K562 treated with DMSO at 1 percent for 4 hours (cell line): ENCODE data around the gene NUSAP1. TPM values are rescaled to one million over a fixed set of nuclear protein-coding genes. Genes with fewer than 3 reads are reported as not detected.

Source experiments
- total RNA-seq: library from RNA; unstranded; fragments of 300-600 nt; gene quantifications from 2 replicates; pipeline ENCODE4 v1.2.3, GENCODE V29; 2022; ENCODE audit not compliant: insufficient read depth

The NUSAP1 gene, protein sequence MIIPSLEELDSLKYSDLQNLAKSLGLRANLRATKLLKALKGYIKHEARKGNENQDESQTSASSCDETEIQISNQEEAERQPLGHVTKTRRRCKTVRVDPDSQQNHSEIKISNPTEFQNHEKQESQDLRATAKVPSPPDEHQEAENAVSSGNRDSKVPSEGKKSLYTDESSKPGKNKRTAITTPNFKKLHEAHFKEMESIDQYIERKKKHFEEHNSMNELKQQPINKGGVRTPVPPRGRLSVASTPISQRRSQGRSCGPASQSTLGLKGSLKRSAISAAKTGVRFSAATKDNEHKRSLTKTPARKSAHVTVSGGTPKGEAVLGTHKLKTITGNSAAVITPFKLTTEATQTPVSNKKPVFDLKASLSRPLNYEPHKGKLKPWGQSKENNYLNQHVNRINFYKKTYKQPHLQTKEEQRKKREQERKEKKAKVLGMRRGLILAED
- total RNA-seq, result 104 and 108 TPM in 2 replicates

DNA sequence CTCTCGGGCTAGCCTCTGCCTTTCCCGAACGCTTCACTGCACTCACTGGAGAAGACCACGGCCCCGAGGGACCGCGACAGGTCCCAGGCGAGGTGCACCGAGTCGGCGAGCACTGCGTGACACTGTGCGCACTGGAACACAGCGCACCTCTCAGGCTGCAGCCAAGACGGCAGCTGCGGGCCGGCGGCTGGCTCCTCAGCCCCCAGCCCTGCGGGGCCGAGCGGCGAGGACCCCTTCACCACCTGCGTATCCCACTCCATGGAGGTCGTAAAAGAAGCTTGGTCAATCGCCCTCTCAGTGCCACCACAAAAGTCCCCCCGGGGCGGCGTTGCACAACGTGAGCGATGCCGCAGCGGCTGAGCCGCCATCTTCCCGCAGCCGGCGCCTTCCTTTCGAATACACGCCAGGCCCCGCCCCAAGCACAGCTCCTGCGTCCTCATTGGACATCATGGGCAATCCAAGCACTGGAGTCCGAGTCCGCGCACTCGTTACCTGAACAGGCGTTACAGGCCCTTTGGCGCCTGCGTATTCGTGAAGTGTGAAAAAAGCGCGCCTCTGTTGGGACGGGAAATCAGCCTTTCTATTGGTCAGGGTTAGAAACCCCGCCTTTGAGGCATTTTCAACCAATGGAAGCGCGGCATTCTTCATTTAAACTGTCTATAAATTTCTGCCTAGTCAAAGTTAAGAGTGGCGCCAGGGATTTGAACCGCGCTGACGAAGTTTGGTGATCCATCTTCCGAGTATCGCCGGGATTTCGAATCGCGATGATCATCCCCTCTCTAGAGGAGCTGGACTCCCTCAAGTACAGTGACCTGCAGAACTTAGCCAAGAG is at the start of gene NUSAP1, which contains the start of gene OIP5:
Gene NUSAP1, plus strand, starts transcription at position 688 of the 832 bp plus-strand sequence. Its CDS starts 77 bp downstream, at position 765.
Gene OIP5, minus strand, starts transcription at position 398 of the 832 bp plus-strand sequence. Its CDS starts 30 bp downstream, at position 368.

DNA sequence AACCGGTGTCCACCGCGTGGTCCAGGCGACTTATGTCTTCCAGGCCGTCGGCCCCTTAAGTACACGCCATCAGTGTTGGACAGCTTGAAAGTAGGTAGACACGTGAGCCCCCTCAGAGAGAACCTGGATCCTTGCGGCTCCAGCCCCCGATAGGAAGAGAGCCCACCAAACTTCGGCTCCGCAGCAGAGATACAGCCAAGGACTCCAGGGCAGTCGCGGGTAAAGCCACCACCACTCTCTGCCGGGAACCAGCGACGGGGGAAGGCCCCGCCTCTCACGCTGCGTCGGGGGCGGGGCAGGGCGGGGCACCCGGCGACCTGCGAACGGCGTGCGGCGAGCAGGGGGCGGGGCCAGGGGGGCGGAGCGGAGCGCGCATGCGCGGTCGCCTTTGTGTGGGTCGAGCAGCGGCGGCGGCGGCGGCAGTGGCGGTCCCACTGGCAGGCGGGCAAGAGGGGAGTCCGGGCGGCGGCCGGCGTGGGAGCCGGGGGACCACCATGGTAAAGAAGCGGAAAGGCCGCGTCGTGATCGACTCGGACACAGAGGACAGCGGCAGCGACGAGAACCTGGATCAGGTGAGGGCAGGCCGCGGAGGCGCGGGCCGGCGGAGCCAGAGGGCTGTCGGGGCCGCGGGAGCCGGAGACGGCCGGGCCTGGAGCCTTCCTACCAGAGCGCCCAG is 84.2 kb downstream of the NUSAP1 start, which contains the start of gene RTF1:
Gene RTF1, plus strand, starts transcription at position 354 of the 676 bp plus-strand sequence. Its CDS starts 21 bp downstream, at position 375.

Other genes starting within 250 kb of the NUSAP1 start
- 10.7 and 13.9 TPM in 2 replicates for gene INO80, start 216.6 kb upstream of the NUSAP1 start, total RNA-seq
- not detected in 2 replicates for gene EXD1, start 102.1 kb upstream of the NUSAP1 start, total RNA-seq
- gene CHP1, start 101.6 kb upstream of the NUSAP1 start, total RNA-seq, result 50.3 and 60.8 TPM in 2 replicates
- 47.0 and 51.2 TPM in 2 replicates for gene OIP5, start 290 bp upstream of the NUSAP1 start, total RNA-seq
- gene NDUFAF1, start 69.6 kb downstream of the NUSAP1 start, total RNA-seq, result 13.7 and 16.9 TPM in 2 replicates
- 18.5 and 21.5 TPM in 2 replicates for gene RTF1, start 84.2 kb downstream of the NUSAP1 start, total RNA-seq
- gene ITPKA, start 161.0 kb downstream of the NUSAP1 start, total RNA-seq, result 53.9 and 64.3 TPM in 2 replicates
- 13.5 and 14.9 TPM in 2 replicates for gene LTK, start 180.9 kb downstream of the NUSAP1 start, total RNA-seq
- 28.8 and 31.7 TPM in 2 replicates for gene RPAP1, start 211.4 kb downstream of the NUSAP1 start, total RNA-seq
- 20.3 and 20.9 TPM in 2 replicates for gene TYRO3, start 226.3 kb downstream of the NUSAP1 start, total RNA-seq